Erythroblast (primary cell): Measurements from ENCODE around the gene PDE10A.

Experiments used
- GATA1 ChIP-seq: IDR thresholded peaks from 2 replicates; pipeline ENCODE4 v1.6.1; 2011; ENCODE audit warnings: low read depth, mild to moderate bottlenecking, control low read depth, low read length, moderate library complexity
- POLR2A ChIP-seq: IDR thresholded peaks from 2 replicates; pipeline ENCODE4 v1.6.1; 2011; ENCODE audit warnings: mild to moderate bottlenecking, low read length

GRCh38 chr6:165594584-165595333, 68.3 kb downstream of the PDE10A start:
- no peak for TF ChIP-seq POLR2A
- no peak for TF ChIP-seq GATA1
